Activated CD4-positive, alpha-beta T cell treated with anti-CD3 and anti-CD28 coated beads, Interleukin-2, amount 10 ng/mL, durations not matched to agents 7 days and 5 days (primary cell): Measurements from ENCODE around the gene LRBA. TPM values are rescaled to one million over a fixed set of nuclear protein-coding genes. Genes with fewer than 3 reads are reported as not detected.
"Not testable (repeated sequence)": the region's sequence is repeated elsewhere in the genome, so short reads cannot be mapped to it uniquely, and the experiment has no call there.

ENCODE experiments used
- CTCF ChIA-PET: fragments of 350-600 bp; sonication (Branson Sonifier 250); formaldehyde crosslinking; loops from one replicate; lab custom pipeline; 2021; ENCODE audit warnings: antibody characterized with exemption; lab: Charles Lee
- POLR2A ChIA-PET: fragments of 350-600 bp; sonication (Branson Sonifier 250); formaldehyde crosslinking; loops from one replicate; lab custom pipeline; 2021; ENCODE audit warnings: antibody characterized with exemption; lab: Charles Lee
- DNase-seq: peaks from one replicate; pipeline ENCODE4 v3.0.0-alpha.2; 2020
- H3K27ac Mint-ChIP-seq: one replicate; pipeline ENCODE4 v1.8.0; 2021; ENCODE audit warnings: mild to moderate bottlenecking, moderate library complexity, mixed read lengths
- H3K27me3 Mint-ChIP-seq: one replicate; pipeline ENCODE4 v1.8.0; 2021; ENCODE audit warnings: mixed read lengths
- H3K36me3 Mint-ChIP-seq: one replicate; pipeline ENCODE4 v1.8.0; 2021; ENCODE audit warnings: low read depth, mixed read lengths
- H3K4me1 Mint-ChIP-seq: one replicate; pipeline ENCODE4 v1.8.0; 2021; ENCODE audit warnings: mixed read lengths
- H3K4me3 Mint-ChIP-seq: one replicate; pipeline ENCODE4 v1.8.0; 2021; ENCODE audit warnings: mild to moderate bottlenecking, moderate library complexity, mixed read lengths
- H3K9me3 Mint-ChIP-seq: one replicate; pipeline ENCODE4 v1.8.0; 2021; ENCODE audit warnings: mixed read lengths
- total RNA-seq, 2 experiments: library from RNA; stranded (reverse); gene quantifications; one replicate each; pipeline ENCODE4 v1.2.3, GENCODE V29; 2021

LRBA gene
- total RNA-seq, 2 experiments from 2014 or later, result 44.7 to 49.6 TPM

DNA sequence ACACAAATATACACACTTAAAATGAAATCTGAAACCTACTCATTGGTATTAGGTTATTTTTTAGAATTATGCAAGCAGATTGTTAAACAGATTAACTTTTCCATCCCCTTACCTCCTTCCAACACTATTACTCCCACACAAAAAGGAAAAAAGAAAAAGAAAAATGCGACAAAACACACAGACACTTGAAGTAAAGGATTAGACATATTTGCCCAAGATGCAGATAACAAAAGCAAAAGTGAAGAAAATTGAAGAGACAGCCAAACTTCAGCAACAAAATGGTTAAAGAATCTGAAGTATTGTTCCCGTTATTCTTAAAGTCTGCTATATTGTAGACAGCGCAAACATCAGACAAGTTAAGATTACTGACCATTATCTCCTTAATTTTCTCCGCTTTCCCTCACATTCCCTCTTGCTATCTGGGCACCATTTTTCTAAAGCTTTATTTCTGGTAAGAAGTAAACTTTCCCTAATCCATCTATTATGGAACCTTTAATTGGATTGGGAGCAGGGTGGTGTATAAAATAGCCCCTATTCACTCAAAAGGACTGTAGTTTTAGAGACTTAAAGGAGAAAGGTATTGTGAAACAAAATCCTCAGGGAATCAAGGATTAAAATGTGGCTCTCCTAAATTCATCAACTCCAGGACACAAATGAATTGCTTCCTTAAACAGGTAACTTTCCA is 467.8 kb downstream of the LRBA start:
- H3K27me3 Mint-ChIP-seq, result no peaks in the 10 kb centered on the region
- no peaks in the 10 kb centered on the region for H3K9me3 Mint-ChIP-seq
- DNase-seq, result no peak
- H3K4me1 Mint-ChIP-seq, result no peaks in the 10 kb centered on the region
- H3K36me3 Mint-ChIP-seq, result peaks cover 5% of the 10 kb centered on the region
- ChIA-PET CTCF (no interaction called here), POLR2A (no interaction called here)
- H3K27ac Mint-ChIP-seq, result no peak overlapping the region
- no peak overlapping the region for H3K4me3 Mint-ChIP-seq

DNA sequence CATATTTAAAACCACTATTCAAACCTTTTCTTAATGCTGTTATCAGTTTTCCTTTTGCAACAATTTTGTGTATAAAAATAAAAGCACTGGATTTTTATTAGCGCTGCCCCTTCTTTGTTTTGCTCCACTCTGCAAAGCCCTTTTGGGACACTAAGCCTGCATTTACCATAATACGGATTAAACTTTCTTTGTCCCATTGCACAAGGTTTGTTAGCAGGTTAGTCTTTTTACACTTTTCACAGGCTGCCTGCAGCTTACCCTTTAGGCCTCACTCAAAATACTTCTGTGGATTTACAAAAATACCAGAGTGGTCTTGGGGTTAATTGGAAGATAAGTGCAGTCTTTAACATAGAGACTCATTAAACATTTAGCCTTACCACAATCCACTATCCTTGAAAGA is 468.8 kb downstream of the LRBA start:
- CTCF ChIA-PET, result no interaction called here
- Mint-ChIP-seq H3K27ac (no peak overlapping the region), H3K9me3 (no peaks in the 10 kb centered on the region), H3K36me3 (no peaks in the 10 kb centered on the region), H3K4me1 (no peaks in the 10 kb centered on the region), H3K4me3 (no peak overlapping the region), H3K27me3 (no peaks in the 10 kb centered on the region)
- POLR2A ChIA-PET, result no interaction called here
- DNase-seq, result no peak

DNA sequence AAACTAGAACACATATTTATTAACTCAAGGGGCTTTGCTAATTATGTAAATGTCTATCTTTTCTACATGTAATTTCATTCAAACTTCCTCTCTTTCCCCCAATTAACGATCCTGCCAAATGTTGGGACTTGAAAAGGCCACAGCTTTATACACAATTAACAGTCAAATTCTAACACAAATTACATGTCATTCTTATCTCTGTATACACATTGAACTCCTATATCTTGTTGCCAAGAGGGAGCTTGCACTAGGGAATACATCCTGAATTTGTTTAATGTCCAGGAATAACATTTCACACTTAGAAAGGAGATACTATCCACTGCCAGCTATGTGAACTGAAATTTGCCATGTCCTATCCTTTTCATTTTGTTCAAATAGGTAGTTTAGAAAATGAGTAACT is 472.0 kb downstream of the LRBA start:
- DNase-seq, result no peak
- POLR2A ChIA-PET, result no interaction called here
- Mint-ChIP-seq H3K9me3 (no peaks in the 10 kb centered on the region), H3K4me1 (no peaks in the 10 kb centered on the region), H3K36me3 (no peaks in the 10 kb centered on the region), H3K4me3 (no peak overlapping the region), H3K27ac (no peak overlapping the region), H3K27me3 (no peaks in the 10 kb centered on the region)
- CTCF ChIA-PET, result interaction anchor here (0.5 kb wide), 1 partner anchor 851 kb away, joined by 4 read pairs; no protein-coding TSS in a partner anchor

DNA sequence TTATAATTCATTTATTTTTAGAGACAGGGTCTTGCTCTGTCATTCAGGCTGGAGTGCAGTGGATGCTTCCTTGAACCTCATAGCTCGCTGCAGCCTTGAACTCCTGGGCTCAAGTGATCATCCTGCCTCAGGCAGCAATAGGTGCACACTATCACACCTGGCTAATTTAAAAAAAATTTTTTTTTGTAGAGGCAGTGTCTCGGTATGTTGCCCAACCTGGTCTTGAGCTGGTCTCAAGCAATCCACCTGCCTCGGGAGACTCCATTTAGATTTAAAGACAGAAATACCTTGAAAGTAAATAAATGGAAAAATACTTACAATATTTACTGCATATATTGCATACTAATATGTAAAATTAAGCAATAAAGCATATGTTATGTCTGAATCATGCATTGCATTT is 473.4 kb downstream of the LRBA start:
- Mint-ChIP-seq H3K4me1 (no peaks in the 10 kb centered on the region), H3K9me3 (no peaks in the 10 kb centered on the region), H3K36me3 (no peaks in the 10 kb centered on the region), H3K4me3 (no peak overlapping the region), H3K27me3 (no peaks in the 10 kb centered on the region), H3K27ac (no peak overlapping the region)
- DNase-seq, result no peak
- ChIA-PET POLR2A (no interaction called here), CTCF (interaction anchor here (1.2 kb wide), 1 partner anchor 24 kb away, joined by 3 read pairs; no protein-coding TSS in a partner anchor)

DNA sequence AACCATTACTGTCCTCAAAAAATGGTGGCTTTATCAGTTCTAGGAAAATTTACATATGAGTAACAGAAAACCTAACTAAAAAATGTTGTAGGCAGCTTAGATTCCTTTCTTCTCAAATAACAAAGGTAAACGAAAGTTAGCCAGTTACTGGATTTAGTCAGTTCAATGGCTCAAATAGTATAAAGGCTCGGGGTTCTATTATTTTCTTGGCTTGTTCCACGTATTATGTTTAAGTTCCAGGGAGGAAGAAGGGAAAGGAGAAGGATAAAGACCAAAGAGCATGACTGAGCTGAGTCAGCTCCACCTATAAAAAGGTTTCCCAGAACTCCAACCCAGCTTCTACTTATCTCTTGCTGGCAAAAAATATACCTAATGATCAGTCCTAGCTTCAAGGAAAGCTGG is 474.1 kb downstream of the LRBA start:
- no peaks in the 10 kb centered on the region for H3K9me3 Mint-ChIP-seq
- H3K27ac Mint-ChIP-seq, result no peak overlapping the region
- no peak for DNase-seq

DNA sequence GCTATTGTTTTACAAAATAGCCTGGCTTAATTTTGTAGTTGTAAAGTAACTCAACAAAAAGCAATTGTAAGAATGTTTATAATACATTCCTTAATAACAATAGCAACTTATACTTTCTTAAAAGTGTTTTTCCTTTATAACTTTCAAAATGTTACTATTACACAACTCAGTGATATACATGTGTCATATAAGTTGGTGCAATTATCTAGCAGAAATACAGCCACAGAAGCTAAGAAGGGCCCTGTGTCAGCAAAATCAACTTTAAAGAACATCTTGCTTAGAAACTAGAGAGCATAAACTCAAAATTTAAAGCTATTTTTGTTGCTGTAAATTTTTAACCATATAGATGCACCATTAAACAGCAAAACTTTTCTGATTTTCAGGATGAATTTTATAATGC is 474.5 kb downstream of the LRBA start:
- H3K27ac Mint-ChIP-seq, result no peak overlapping the region
- no peaks in the 10 kb centered on the region for H3K36me3 Mint-ChIP-seq
- H3K9me3 Mint-ChIP-seq, result no peaks in the 10 kb centered on the region
- ChIA-PET CTCF (no interaction called here), POLR2A (no interaction called here)
- DNase-seq, result no peak
- H3K4me1 Mint-ChIP-seq, result no peaks in the 10 kb centered on the region
- no peak overlapping the region for H3K4me3 Mint-ChIP-seq
- no peaks in the 10 kb centered on the region for H3K27me3 Mint-ChIP-seq

More for the DNA sequence above, 474.1 kb downstream of the LRBA start:
- Mint-ChIP-seq H3K27me3 (no peaks in the 10 kb centered on the region), H3K36me3 (no peaks in the 10 kb centered on the region), H3K4me3 (no peak overlapping the region), H3K4me1 (no peaks in the 10 kb centered on the region)
- ChIA-PET POLR2A (no interaction called here), CTCF (no interaction called here)

DNA sequence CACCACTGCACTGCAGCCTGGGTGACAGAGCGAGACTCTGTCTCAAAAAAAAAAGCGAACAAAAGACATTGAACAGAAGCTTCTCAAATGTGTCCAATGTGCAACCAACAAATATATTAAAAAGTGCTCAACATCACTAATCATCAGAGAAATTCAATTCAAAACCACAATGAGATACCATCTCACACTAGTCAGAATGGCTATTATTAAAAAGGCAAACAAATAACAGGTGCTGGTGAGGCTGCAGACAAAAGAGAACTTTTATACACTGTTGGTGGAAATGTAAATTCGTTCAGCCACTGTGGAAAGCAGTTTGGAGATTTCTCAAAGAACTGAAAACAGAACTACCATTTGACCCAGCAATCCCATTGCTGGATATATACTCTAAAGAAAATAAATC is 477.2 kb downstream of the LRBA start:
- H3K27ac Mint-ChIP-seq, CTCF ChIA-PET: not testable (repeated sequence)

DNA sequence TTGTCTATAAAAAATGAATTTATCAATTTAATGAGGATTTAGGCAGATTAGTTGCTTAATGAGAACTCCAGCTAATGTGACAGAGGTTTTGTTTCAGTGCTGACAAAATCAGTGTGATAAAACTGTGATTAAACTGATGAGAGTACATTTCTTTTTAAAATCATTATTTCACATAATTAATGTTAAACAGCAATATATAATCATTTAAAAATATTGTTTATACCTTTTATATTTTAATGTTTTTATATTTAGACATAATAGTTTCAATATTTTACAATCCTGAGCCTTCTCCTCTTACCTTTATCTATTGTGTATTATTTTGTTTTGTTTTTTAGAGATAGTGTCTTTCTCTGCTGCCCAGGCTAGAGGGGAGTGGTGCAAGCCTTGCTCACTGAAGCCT is 480.3 kb downstream of the LRBA start:
- DNase-seq, result no peak
- POLR2A ChIA-PET, result no interaction called here
- Mint-ChIP-seq H3K4me1 (no peaks in the 10 kb centered on the region), H3K9me3 (no peaks in the 10 kb centered on the region), H3K4me3 (no peak overlapping the region), H3K36me3 (no peaks in the 10 kb centered on the region), H3K27ac (no peak overlapping the region), H3K27me3 (no peaks in the 10 kb centered on the region)
- CTCF ChIA-PET, result no interaction called here

More for the DNA sequence above, 477.2 kb downstream of the LRBA start:
- H3K4me1 Mint-ChIP-seq, H3K27me3 Mint-ChIP-seq, POLR2A ChIA-PET, H3K4me3 Mint-ChIP-seq, H3K9me3 Mint-ChIP-seq, H3K36me3 Mint-ChIP-seq, DNase-seq: not testable (repeated sequence)

DNA sequence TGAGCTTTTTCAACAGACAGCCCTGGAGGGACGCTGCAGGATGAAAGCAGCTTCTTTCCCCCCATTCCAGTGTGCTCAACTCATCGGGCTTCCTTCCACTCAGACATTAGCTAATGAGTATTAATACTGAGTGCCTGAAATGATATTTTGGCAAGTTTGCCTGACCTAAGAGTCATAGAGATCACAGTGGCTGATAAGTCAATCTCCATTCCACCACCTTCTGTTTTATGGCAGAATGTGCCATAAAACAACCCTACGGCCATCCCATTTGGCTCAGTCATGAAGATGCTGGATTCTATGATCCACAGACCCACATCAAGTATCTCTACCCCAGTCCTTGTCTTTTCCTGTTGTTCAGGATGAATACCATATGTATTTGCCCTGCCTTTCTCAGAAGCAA is 481.4 kb downstream of the LRBA start:
- no peak for DNase-seq
- H3K27ac Mint-ChIP-seq, result no peak overlapping the region
- no peak overlapping the region for H3K4me3 Mint-ChIP-seq
- no peaks in the 10 kb centered on the region for H3K27me3 Mint-ChIP-seq
- ChIA-PET POLR2A (no interaction called here), CTCF (no interaction called here)
- H3K36me3 Mint-ChIP-seq, result no peaks in the 10 kb centered on the region
- no peaks in the 10 kb centered on the region for H3K4me1 Mint-ChIP-seq
- H3K9me3 Mint-ChIP-seq, result no peaks in the 10 kb centered on the region

DNA sequence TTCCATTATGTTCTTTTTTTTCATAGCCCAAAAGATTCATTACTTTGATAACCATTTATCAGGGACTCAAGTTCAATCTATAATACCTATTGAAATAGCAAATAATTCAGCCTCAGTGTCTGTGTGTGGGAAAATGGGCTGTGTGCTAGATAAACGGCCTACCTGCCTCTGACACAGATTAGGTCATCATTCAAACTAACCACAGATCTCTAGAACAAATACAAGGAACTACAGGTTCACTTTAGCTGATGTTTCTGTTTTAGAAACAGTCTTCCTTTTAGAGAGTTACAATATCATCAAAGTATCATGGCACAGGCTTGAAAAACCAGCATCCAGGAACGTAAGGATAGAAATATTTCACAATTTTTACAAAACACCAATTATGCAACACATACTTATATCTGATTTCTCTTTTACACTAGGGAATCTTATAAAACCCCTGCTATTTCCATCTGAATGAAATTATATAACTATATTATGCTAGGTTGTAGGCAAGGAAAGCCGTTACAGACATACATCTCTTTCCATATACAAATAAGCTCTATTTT is 489.7 kb downstream of the LRBA start:
- no peak for DNase-seq
- Mint-ChIP-seq H3K4me3 (no peak overlapping the region), H3K36me3 (peaks cover 4% of the 10 kb centered on the region), H3K9me3 (peaks cover 5% of the 10 kb centered on the region), H3K27ac (no peak overlapping the region), H3K27me3 (no peaks in the 10 kb centered on the region), H3K4me1 (no peaks in the 10 kb centered on the region)
- ChIA-PET POLR2A (no interaction called here), CTCF (no interaction called here)

DNA sequence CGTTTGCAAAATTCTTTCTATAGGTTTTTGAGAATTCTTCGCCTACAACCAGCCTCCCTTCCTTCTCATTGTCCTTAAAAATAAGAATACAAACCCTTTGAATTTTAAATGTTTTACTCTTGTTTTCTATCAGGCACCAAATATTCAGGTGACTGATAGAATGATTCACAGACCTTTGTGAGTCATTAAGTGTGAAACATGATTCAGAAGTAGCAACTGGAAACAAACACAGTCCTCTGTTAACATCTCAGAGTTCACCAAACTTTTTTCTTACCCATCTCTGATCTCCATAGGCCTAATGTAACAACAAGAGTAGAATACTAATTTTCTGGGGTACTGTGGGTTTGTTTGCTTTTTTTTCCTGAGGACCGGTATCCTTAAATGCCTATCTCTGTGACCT is 496.5 kb downstream of the LRBA start:
- no peak for DNase-seq
- Mint-ChIP-seq H3K9me3 (no peaks in the 10 kb centered on the region), H3K4me1 (no peaks in the 10 kb centered on the region), H3K4me3 (no peak overlapping the region), H3K27me3 (no peaks in the 10 kb centered on the region), H3K36me3 (peaks cover 2% of the 10 kb centered on the region), H3K27ac (peak overlapping the region; percentile 62)
- CTCF ChIA-PET, result interaction anchor here (1.1 kb wide), 1 partner anchor 23 kb away, joined by 3 read pairs; no protein-coding TSS in a partner anchor
- POLR2A ChIA-PET, result no interaction called here

DNA sequence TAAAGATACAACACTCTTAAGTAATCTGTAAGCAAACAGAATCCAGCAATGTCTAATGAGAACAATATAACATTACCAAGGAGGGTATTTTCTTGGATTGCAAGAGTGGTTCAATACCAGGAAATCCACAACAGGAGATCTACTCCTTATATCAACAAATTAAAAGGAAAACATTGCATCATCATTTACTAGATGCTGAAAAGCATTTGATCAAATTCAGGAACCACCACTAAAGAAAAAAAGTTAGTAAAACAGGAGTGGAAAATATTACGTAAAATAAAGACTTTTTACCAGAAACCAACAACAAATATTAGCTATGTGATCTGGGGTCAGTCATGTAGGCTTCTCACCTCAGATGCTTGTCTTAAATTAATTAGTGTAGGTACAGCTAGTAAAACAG is 499.9 kb downstream of the LRBA start:
- Mint-ChIP-seq H3K36me3 (no peaks in the 10 kb centered on the region), H3K9me3 (peaks cover 2% of the 10 kb centered on the region), H3K4me1 (no peaks in the 10 kb centered on the region), H3K4me3 (no peak overlapping the region), H3K27me3 (no peaks in the 10 kb centered on the region), H3K27ac (no peak overlapping the region)
- no peak for DNase-seq
- ChIA-PET CTCF (no interaction called here), POLR2A (no interaction called here)

DNA sequence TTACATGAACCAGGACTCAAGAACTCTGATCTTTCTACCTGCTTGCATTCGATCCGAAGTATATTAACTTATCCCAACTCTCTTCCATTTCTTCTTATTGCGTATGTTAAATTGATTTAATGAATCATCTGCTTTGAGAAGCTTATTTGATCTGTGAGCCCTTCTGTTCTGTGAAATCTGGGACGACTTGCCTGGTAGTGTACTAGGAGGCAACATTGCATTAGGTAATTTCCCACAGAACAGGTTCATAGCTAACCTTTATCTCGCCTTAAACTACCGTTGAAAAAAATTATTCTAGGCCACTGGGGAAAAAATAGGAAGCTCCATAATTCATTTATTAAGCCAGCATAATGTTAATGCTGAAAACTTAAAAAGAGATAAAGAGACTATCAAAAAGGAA is 500.4 kb downstream of the LRBA start:
- Mint-ChIP-seq H3K36me3 (no peaks in the 10 kb centered on the region), H3K27ac (no peak overlapping the region), H3K4me1 (no peaks in the 10 kb centered on the region), H3K27me3 (no peaks in the 10 kb centered on the region), H3K9me3 (peaks cover 2% of the 10 kb centered on the region), H3K4me3 (no peak overlapping the region)
- no peak for DNase-seq
- POLR2A ChIA-PET, result no interaction called here
- CTCF ChIA-PET, result no interaction called here
